ENCODE measurements around the gene FER.

DNA sequence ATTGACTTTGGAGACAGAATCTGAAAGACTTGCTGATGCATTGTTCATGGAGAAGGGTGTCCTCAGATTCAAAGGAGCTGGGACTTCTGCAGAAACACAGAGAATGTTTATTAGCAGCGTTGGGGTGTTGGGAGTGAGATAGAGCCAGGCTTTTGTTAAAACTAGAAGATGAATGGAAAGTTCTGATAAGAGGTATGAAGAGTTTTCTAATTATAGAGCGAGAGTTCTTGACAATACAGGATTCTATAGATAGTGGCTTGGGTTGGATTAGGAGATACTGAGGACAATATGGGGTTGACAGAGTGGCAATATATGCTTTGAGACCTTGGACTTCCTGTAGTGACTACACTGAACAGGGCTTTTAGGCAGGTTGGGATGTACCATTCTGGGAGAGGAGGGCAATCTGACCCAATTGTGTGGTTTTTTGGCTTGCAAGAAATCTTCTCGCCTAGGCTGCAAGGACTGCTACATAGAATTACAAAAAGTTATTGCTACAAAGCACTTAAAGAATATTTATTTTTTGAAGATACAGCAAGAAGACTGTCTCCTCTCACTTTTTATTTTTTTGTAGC, 83.1 kb downstream of the FER start:
- TF ChIP-seq, protein P1, sequence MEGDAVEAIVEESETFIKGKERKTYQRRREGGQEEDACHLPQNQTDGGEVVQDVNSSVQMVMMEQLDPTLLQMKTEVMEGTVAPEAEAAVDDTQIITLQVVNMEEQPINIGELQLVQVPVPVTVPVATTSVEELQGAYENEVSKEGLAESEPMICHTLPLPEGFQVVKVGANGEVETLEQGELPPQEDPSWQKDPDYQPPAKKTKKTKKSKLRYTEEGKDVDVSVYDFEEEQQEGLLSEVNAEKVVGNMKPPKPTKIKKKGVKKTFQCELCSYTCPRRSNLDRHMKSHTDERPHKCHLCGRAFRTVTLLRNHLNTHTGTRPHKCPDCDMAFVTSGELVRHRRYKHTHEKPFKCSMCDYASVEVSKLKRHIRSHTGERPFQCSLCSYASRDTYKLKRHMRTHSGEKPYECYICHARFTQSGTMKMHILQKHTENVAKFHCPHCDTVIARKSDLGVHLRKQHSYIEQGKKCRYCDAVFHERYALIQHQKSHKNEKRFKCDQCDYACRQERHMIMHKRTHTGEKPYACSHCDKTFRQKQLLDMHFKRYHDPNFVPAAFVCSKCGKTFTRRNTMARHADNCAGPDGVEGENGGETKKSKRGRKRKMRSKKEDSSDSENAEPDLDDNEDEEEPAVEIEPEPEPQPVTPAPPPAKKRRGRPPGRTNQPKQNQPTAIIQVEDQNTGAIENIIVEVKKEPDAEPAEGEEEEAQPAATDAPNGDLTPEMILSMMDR (IDR thresholded peaks at IDR 0.05) = no peak
- TF ChIP-seq POLR2A (IDR thresholded peaks at IDR 0.05) = no peak
